Stimulated activated CD4-positive, alpha-beta T cell treated with anti-CD3 and anti-CD28 coated beads, Interleukin-15, amount 100 ng/mL, for 24 hours (primary cell): ENCODE data around the gene TLR10.

Source experiments
- DNase-seq: peaks from one replicate; pipeline ENCODE4 v3.0.0-alpha.2; 2020

The TLR10 gene

DNA sequence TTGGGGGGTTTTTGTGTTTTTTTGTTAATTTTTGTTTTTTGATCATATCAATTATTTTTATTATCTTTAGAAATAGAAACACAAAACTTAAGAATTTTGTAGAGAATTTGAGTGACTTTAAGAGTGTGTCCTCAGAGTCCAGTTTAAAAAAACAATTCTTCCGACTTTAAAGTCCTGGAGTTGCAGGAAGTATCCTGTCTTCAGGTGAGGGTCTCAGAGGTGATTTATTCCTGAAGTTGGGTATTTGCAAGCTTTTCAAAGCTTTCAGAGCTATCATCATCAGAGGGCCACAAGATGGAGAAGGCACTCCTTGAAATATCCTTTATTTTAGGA, 23.0 kb downstream of the TLR10 start:
- no peak for DNase-seq

DNA sequence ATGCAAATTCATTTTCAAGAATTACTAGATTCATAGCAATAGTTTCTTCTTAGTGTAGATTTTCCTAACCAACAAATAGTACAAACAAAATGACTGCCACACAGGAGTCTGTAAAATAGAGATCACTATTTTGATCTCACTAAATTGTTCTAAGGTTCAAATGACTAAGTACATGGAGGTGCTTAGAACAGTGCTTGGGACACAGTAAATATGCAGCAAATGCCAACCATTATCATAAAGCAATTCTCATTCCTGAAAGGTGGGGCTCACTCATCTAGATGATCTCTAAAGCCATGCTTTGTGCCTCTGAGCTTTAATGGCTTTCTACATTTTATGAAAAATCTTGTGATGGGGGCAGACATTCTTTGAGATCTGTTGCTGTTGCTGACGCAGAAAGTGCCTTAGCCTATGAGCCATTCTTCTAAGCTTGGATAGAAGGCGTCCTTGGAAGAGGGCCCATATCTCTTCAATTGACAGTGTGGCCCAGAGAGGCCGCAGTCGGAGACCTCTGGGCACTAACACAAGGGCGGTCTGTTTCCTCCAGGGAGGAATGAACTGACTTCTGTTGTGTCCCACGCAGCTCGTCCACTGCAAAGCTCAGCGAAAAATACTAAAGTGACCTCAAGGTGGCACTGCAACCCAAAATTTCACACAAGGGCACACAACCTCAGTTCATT, 23.5 kb downstream of the TLR10 start:
- DNase-seq = peak; percentile 70

- DNase-seq = peak; percentile 24
These were observed 24.7 kb downstream of the TLR10 start for GRCh38 chr4:38757945-38758600.

- no peak for DNase-seq
These were observed 29.6 kb downstream of the TLR10 start for GRCh38 chr4:38752941-38753806.

DNA sequence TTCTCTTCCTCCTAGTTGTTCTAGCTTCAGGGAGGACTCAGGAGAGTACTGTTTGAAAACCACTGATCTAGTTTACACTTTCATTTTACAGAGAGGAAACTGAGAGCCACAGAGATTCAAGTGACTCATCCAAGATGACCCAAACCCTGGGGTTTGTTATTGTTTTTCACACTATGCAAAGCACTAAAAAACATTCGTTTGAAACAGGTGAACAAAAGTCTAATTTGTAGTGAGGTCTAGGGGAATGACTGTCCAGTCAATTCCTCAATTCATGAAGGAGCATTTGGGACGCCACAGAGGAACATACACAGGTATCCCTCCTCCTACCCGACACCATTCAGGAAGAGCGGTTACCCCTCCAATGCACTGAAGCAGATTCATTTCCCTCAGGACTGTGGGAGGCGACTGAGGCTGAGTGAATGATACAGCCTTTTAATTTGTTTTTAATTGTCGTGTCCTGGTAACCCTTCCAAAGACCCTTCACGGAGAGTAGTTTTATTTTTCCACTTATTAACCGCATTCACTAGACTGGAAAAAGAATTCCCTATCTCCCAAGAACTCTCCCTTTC, 30.3 kb downstream of the TLR10 start:
- no peak for DNase-seq

GRCh38 chr4:38751341-38752010, 31.3 kb downstream of the TLR10 start:
- no peak for DNase-seq

DNA sequence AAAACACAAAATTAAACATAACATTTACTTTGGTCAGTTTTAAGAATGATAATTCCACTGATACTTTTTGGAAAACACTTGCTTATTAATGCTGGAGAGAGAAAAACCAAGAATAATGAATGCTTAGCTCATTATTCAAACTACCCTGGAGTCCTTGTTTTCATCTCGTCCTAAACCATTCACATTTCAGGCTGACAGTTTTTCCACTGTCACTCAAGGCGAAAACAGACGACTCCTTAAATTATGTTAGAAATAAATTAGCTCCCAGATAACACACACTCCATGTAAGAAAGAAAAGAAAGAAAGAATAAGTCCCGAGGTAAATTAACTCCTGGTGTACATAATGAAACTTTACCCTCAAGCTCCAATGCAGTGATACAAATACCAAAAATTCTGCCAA, 33.5 kb downstream of the TLR10 start:
- no peak for DNase-seq

DNA sequence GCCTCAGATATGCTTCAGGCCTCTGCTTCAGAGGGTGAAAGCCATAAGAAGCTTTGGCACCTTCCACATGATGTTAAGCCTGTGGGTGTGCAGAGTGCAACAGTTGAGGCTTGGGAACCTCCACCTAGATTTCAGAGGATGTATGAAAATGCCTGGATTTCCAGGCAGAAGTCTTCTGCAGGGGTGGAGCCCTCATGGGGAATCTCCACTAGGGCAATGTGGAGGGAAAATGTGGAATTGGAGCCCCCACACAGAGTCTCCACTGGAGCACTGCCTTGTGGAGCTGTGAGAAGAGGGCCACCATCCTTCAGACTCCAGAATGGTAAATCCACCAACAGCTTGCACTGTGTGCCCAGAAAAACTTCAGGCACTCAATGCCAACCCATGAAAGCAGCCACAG, 35.2 kb downstream of the TLR10 start:
- DNase-seq = no peak

- DNase-seq = no peak
These were observed 36.9 kb downstream of the TLR10 start for GRCh38 chr4:38745881-38746280.

DNA sequence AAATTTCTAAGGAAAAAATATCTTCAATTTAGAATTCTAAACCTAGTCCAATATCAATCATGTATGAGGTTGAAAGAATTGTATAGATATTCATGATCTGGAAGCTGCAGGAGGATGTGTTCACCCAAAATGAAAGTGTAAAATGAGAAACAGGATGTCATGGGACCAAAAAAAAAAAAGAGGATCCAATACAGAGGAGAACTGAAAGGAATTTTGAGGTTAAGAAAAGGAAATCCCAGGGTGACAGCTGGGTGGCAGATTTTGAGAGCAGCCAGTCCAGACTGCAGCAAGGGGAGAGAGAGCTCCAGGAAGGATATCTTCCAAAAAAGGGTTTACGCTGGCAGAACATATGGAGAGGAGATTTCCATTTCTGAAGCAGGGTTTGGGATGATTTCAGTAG, 38.9 kb downstream of the TLR10 start:
- no peak for DNase-seq

- DNase-seq = no peak
These were observed 42.5 kb downstream of the TLR10 start for GRCh38 chr4:38740303-38740702.

DNA sequence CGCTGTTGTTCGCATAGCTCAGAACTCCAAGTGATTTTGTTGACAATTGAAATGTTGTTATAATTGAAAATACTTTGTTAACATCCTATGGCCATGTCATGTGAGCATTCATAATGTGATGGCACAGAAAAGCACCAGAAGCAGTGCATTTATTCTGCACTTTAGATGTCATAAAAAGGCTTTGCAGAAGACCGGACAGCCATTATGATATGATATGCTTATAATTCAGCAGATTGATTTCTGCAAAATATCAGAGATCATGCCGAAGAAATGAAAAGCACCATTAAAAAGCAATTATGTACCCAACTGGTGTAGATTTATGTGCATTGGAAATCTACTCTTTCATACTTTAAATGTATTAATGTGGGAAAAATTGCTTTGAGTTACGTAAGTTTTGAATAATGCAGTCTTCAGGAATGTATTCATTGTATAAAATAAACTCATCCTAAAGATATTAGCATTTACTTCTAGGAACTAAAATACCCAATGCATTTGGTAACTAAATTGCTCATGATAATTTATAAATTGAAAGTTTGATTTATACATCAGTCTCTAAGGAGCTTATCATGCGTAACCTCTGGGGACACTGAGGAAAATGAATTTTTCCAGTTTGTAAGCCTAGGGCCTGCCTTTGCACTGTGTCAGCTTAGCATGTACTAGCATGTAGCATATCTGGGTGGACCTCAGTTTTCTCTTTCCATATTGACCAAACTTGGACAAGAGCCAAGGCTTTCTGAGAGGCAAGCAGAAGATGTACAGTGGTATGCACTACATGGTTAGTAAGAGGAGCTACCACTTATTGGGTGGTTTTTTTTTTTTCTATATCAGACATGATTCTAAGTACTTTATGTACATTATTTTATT, 43.6 kb downstream of the TLR10 start:
- no peak for DNase-seq

- no peak for DNase-seq
These were observed 46.9 kb downstream of the TLR10 start for GRCh38 chr4:38735870-38736269.

DNA sequence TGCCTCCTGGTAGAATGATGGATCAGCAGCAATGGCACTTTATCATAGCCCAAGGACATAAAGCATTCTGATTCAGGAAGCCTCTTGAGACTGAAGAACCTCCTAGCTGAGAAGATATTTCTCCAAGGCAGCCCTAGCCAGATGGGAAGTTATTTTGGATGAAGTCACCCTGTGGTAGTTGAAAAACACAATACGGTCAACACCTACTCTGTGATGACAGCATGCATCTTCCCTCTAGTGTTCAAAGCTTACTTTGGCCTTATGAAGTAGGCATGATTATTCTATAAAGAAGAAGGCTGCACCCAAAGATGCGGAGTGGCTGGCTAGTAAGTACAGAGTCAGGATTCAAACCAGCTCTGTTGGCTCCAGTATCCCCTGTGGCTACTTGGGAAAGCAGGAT, 47.9 kb downstream of the TLR10 start:
- no peak for DNase-seq

GRCh38 chr4:38734446-38734845, 48.3 kb downstream of the TLR10 start:
- no peak for DNase-seq

DNA sequence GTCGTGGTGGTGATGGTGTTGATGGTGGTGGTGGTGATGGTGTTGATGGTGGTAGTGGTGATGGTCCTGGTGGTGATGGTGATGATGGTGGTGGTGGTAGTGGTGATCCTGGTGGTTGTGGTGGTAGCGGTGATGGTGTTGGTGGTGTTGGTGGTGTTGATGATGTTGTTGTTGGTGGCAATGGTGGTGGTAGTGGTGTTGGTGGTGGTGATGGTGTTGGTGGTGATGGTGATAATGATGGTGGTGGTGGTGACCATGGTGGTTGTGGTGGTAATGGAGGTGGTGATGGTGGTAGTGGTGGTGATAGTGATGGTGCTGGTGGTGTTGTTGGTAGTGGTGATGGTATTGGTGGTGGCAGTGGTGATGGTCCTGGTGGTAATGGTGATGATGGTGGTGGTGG, 49.1 kb downstream of the TLR10 start:
- DNase-seq = no peak

GRCh38 chr4:38730830-38731646, 51.8 kb downstream of the TLR10 start:
- peak; percentile 90 for DNase-seq

GRCh38 chr4:38730493-38730829, 52.3 kb downstream of the TLR10 start:
- no peak for DNase-seq

GRCh38 chr4:38728631-38729141, 54.1 kb downstream of the TLR10 start:
- no peak for DNase-seq

- DNase-seq = no peak
These were observed 58.3 kb downstream of the TLR10 start for GRCh38 chr4:38724475-38724808.
